Measurements from ENCODE around the gene GAK. TPM values are rescaled to one million over a fixed set of nuclear protein-coding genes. Genes with fewer than 3 reads are reported as not detected.
A peak's percentile ranks its signal among the peaks of the same experiment; 100 is the strongest.

Gene GAK
- total and polyA plus RNA-seq, 2 of the 13 experiments (the other 11 are each of a cell fraction or from before 2014, with no cell fraction given): 17.5 to 44.3 TPM

DNA sequence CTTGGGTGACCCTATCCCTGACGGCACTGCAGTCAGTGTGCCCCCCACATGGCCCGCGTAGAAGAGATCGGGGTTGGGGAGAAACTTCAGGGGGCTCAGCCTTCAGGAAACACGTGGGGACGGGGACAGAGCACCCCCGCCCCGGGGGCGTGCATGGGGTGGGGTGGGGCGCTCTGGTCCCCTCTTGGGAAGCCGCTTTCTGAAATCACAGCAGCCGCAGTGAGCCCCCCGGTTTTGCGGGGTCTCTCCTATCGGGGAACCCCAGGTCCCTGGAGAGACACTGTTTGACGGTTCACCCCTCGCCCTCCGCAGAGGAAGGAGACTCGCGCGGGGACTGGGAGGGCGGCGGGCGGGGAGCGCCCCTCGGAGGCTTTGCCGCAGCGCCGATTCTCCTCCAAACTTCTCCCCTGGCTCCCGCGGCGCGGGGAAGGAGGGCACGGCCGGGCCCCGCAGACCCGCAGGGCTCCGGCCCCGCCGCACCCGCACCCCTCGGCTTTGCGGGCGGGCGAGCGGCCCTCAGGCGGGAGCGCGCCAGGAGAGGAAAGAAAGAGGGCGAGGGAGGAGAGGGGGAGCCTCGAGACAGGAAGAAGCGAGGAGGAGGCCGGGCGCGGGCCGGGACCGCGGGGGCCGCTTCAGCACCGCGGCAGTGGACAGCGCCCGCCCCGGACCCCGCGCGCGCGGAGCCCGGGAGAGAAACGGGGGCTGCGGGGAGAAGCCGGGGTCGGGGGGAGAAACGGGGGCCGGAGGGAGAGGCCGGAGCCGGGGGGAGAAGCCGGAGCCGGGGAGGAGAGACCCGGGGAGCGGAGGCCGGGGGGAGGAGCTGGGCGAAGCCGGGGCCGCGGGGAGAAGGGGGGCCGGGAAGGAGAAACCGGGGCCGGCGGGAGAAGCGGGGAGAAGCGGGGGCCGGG is 106.8 kb downstream of the GAK start (continued):
- TF ChIP-seq MXI1 (IDR thresholded peaks at IDR 0.05; ENCODE audit: borderline replicate concordance, low read depth, low read length) (peak; percentile 6; the same call in 1 of the 3 replicates), HOXA5 (CRISPR knock-in tag; IDR thresholded peaks at IDR 0.05) (no peak), SALL1 (CRISPR knock-in tag; IDR thresholded peaks at IDR 0.05) (peak; percentile 67), HES4 (CRISPR knock-in tag; IDR thresholded peaks at IDR 0.05; ENCODE audit: borderline replicate concordance) (peak; percentile 74; the same call in 1 of the 2 replicates)
- TF ChIP-seq, protein P1, sequence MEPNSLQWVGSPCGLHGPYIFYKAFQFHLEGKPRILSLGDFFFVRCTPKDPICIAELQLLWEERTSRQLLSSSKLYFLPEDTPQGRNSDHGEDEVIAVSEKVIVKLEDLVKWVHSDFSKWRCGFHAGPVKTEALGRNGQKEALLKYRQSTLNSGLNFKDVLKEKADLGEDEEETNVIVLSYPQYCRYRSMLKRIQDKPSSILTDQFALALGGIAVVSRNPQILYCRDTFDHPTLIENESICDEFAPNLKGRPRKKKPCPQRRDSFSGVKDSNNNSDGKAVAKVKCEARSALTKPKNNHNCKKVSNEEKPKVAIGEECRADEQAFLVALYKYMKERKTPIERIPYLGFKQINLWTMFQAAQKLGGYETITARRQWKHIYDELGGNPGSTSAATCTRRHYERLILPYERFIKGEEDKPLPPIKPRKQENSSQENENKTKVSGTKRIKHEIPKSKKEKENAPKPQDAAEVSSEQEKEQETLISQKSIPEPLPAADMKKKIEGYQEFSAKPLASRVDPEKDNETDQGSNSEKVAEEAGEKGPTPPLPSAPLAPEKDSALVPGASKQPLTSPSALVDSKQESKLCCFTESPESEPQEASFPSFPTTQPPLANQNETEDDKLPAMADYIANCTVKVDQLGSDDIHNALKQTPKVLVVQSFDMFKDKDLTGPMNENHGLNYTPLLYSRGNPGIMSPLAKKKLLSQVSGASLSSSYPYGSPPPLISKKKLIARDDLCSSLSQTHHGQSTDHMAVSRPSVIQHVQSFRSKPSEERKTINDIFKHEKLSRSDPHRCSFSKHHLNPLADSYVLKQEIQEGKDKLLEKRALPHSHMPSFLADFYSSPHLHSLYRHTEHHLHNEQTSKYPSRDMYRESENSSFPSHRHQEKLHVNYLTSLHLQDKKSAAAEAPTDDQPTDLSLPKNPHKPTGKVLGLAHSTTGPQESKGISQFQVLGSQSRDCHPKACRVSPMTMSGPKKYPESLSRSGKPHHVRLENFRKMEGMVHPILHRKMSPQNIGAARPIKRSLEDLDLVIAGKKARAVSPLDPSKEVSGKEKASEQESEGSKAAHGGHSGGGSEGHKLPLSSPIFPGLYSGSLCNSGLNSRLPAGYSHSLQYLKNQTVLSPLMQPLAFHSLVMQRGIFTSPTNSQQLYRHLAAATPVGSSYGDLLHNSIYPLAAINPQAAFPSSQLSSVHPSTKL (CRISPR knock-in tag; IDR thresholded peaks at IDR 0.05): no peak
- TF ChIP-seq, protein P2, sequence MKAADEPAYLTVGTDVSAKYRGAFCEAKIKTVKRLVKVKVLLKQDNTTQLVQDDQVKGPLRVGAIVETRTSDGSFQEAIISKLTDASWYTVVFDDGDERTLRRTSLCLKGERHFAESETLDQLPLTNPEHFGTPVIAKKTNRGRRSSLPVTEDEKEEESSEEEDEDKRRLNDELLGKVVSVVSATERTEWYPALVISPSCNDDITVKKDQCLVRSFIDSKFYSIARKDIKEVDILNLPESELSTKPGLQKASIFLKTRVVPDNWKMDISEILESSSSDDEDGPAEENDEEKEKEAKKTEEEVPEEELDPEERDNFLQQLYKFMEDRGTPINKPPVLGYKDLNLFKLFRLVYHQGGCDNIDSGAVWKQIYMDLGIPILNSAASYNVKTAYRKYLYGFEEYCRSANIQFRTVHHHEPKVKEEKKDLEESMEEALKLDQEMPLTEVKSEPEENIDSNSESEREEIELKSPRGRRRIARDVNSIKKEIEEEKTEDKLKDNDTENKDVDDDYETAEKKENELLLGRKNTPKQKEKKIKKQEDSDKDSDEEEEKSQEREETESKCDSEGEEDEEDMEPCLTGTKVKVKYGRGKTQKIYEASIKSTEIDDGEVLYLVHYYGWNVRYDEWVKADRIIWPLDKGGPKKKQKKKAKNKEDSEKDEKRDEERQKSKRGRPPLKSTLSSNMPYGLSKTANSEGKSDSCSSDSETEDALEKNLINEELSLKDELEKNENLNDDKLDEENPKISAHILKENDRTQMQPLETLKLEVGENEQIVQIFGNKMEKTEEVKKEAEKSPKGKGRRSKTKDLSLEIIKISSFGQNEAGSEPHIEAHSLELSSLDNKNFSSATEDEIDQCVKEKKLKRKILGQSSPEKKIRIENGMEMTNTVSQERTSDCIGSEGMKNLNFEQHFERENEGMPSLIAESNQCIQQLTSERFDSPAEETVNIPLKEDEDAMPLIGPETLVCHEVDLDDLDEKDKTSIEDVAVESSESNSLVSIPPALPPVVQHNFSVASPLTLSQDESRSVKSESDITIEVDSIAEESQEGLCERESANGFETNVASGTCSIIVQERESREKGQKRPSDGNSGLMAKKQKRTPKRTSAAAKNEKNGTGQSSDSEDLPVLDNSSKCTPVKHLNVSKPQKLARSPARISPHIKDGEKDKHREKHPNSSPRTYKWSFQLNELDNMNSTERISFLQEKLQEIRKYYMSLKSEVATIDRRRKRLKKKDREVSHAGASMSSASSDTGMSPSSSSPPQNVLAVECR (CRISPR knock-in tag; IDR thresholded peaks at IDR 0.05; ENCODE audit: borderline replicate concordance): peak; percentile 50; the same call in 1 of the 2 replicates
